Measurements from ENCODE around the gene TMEM222.

TMEM222 gene

DNA sequence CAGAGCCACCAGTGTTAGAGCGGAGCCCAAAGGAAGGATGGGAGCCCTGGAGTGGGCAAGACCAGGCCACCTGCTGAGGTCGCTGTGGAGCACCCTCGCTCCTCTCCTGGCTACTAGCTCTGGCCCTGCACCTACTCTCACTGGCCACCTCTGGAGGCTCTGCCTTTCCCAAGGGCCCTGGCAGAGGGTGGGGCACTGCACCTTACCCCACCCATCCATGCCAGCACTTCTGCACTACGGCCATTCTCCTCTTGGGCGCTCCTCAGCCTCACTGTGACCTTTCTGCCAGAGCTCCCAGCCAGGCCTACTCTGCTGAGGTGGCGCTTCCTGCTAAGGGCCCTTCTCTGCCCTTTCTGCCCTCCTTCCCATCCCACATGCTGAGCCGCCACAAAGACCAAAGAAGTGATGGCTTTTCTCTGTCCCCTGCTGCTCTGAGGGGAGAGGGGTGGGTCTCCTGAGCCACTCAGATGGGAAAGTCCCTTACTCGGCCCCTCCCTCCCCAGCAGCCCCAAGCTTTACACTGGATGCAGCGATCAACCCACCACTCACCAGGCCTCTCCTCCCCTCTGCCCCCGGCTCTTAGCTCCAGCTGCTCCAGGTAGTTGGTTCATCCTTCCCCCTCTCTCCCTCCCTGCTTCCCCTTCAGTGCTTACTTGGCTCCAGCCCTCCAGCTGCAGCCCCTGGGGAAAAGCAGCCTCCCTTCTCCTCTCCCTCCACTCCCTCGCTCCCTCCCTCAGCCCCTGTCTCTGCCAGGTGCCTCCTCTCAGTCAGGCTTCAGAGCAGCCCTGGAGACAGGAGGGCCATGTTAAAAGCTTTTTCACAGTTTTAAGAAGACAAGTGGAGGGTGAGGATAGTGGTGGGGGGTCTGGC is 14.8 kb upstream of the TMEM222 start:
- no peak for DNase-seq

DNA sequence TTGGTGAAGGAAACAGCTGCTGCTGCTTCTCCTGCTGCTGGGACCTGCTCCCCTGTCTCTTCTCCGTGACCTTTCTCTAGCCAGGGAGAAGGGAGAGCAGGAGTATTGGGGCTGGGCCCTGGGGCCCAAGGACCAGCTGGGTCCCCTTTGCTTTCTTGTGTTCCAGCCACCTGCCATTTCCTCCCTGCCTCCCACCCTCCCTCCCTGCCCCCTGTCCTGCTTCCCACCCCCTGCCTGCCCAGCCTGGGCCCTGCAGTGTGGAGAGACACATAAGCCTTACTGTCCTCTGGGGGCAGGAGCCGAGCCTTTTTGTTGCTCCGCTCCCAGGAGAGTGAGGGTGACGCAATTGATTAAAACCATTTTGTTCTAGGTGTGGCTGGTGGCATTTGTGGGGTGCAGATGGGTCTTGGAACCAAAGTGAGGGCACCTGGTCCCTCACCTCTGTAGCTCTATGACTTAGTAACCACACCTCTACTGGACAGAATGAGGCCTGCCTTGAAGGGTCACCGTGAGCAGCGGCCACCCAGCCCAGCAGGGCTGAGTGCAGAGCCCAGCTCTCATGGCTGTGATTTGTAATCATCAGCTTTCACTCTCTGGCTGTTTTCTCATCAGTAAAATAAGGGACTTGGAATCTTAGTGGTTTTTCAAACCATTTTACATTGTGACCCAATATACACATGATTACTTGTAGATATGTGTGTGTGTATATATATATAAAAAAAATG is 13.9 kb upstream of the TMEM222 start:
- DNase-seq: no peak

DNA sequence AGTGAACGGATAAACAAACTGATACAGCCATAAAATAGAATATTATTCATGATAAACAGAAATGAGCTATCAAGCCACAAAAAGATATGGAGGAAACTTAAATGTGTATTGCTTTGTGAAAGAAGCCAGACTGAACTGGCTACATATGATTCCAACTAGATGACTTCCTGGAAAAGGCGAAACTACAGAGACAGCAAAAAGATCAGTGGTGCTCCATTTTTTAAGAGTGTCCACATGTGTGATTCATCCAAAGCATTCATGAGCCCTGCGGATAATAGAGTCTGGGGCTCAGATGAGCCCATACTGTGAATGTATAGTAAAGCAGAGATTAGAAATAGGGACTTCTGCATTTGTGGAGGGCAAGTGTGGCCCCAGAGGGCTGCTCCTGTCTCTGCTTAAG is 7.8 kb upstream of the TMEM222 start:
- DNase-seq: no peak

DNA sequence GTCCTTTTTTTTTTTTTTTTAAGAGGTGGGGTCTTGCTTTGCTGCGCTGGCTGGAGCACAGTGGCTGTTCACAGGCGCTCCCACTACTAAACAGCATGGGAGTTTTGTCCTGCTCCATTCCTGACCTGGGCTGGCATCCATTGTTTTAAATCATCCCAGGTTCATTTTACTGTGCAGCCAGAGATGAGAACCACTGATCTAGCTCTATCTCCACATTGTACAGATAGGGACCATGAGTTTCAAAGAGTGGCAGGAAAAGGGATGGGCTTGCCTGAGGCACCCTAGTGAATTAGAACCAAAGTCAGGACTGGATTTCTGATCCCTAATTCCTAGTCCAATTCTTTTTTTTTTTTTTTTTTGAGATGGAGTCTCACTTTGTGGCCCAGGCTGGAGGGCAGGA is 7.2 kb upstream of the TMEM222 start:
- no peak for DNase-seq

DNA sequence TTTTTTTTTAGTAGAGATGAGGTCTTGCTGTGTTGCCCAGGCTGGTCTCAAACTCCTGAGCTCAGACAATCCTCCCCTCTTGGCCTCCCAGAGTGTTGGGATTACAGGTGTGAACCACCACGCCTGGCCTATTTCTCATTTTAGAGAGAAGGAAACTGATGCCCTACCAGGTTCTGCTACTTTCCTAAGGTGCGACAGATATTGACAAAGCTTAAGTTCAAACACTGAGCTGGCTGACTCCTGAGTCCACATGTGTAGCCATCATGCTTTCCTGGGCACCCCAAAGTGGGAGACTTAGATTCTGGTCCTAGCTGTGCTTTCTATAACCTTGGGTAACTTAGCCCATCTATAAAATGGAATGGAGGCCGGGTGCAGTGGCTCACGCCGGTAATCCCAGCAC is 5.1 kb upstream of the TMEM222 start:
- DNase-seq: no peak

DNA sequence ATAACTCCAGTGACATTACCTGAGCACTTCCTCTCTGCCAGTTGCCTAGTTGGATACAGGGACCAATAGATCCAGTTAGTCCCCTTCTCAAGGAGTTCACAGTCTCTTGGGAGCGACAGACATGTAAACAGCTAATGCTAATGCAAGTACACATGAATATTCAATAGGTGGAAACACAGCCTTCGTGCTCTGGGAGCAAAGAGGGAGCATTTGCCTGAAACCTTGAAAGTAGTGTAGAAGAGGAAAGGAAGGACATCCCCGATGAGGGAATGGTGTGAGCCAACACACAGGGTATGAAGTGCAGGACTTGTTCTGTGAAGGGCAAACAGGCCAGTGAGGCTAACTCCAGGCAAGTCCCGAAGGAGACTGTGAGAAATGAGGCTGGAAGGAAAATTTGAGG is 3.8 kb upstream of the TMEM222 start:
- no peak for DNase-seq

DNA sequence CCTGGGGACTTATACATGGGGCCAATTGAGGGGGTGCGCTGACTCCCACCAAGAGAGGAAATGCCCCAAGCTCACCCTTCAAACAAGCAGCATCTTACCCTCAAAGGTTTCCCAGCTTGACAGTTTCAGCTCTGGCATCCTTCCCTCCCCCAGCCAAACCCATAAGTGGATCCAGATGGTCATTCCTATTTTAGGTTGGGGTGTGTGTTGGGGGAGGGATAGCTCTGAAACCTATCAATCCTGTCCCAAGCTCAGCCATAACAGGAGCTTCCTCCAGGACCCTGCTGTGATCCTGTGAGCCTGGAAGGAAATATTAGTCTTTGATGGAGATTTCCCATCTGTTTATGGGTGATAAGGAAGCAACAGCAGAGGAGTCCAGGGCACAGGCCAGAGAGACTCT is 3.4 kb upstream of the TMEM222 start:
- DNase-seq: no peak

DNA sequence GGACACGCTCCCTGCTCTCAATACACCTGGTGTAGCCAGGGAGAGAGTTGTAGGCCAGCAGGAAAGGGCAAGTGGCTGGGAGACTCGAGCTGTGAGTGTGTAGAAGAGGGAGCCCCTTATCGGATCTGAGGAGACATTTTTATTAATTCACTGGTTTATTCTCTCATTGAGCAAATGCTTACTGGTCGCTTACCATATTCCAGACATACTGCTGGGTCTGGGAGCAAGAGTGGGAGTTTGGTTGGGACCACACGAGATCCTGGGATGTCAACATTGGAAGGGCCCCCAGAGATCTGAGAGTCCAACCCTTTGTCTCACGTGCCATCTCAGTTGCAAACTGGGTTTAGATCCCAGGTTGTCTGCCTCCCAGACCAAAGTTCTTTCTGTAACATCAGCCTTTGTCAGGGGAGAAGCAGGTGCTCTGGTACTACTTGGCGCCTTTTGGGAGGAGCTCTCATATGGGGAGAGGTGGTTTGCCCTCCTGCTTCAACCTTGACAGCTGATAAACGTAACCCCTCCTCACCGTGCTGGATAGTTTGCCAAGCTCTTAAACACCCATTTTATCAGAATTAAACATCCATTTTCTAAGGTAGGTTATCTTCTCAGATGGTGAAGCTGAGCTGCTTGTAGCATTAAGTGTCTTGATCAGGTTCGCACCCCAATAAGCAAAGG is 742 bp downstream of the TMEM222 start:
- DNase-seq: no peak

DNA sequence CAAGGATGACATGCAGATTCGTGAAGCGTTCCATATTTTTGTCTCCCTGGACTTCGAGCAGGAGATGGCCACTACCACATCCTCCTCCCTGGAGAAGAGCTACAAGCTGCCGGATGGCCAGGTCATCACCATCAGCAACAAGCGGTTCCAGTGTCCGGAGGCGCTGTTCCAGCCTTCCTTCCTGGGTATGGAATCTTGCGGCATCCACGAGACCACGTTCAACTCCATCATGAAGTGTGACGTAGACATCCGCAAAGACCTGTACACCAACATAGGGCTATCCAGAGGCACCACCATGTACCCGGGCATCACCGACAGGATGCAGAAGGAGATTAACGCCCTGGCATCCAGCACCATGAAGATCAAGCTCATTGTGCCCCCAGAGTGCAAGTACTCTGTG is 3.3 kb downstream of the TMEM222 start:
- no peak for DNase-seq

DNA sequence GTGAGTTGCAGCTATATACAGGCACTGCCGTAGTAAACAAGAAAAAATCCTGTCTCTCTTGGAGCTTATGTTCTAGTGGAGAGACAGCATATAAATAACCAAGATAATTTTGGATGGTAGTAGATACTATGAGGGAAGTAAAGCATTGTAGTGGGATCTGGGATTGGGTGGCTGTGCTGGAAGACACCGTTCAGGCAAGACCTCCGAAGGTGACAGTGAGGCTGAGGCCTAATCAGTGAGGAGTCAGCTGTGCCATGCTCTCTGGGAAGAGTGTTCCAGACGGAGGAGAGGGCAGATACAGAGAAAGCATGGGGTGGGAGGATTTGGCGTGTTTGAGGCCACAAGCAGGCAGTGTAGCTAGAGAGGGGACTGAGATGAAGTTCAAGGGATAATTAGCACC is 6.0 kb downstream of the TMEM222 start:
- DNase-seq: no peak

DNA sequence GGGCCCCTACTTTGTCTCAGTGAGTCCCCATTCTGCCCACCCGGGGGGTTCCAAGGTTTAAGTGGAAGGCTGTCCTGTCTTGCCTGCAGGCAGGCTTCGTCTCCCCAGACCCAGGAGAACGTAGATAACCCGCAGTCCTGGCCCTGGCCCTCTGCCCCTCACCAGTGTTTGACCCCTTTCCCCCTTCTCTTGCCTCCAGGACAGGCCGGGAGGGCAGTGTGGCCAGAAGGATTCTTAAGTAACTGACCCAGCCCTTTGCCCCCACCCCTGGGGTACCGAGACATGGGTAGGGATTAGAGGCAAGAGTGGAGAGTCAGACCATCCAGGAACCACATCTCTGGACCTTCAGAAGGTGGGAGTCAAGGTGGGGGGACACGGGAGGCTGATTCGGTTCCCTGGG is 8.8 kb downstream of the TMEM222 start:
- DNase-seq: no peak

DNA sequence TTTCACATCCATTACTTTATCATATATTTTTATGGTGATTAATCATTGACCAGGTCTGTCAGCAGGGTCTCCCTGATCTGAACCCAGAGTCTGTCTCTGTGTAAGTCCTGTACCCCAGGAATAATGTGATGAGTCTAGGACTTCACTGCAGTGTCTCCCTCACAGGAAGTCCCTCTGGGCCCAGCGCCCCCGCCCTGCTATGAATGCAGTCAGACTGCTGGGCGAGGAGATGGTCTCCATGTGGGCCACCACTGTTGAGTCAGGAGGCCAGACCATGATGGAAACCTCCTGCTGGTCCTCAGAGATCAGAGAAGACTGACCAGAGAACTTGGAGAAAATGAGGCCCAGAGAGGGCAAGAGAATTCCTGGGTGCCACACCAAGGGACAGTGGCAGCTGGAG is 9.5 kb downstream of the TMEM222 start:
- DNase-seq: no peak

DNA sequence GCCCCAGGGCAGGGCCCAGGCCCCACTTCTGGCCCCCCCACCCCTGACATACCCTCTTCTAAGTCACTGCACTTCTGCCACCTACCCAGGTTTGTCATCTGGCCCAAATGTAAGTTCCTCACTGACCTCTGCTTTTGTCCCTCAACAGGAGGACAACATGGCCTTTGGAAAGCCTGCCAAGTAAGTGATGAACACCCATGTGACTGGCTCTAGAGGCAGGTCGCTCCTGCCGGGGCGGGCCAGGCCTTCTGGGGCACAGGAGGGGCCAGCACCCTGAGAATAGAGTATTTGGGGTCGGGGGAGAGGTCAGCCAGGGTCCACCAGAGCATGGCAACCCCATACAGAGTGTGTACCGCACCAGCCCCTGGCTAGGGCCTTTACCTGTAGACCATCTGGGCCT is 10.0 kb downstream of the TMEM222 start:
- no peak for DNase-seq

DNA sequence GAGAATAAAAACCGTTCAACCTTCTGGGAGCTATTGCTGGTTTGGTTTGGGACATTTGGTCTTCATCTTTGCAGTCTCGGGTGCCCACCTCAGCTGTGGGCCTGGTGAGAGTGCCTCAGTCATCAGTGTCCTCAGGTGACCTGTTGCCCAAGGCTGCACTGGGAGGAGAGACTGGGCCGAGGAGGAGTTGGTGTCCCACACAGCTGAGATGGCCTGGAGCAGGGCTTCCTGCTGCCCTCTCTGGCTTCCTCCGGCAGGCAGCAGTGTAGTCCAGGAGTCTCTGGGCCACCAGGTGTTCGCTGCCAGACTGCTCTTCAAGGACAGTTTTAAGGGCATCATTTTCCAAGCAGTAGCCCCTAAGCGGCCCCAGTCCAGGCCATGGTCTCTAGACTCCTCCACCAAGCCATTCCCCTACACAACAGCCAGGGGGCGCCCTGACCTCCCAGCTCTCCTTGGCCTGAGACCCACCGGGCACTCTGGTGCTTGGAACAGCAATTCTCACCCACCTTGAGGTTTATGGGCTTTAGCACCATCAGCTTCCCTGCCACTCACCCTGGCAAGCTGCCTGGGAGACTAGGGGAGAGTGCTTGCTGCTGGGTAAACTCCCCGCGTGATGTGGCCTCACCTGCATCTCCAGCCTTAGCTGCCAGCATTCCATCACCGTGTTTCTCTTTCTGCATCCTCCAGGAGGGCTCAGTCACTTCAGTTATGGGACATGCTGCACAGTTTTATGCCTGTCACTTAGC is 10.7 kb downstream of the TMEM222 start:
- DNase-seq: peak; percentile 71

DNA sequence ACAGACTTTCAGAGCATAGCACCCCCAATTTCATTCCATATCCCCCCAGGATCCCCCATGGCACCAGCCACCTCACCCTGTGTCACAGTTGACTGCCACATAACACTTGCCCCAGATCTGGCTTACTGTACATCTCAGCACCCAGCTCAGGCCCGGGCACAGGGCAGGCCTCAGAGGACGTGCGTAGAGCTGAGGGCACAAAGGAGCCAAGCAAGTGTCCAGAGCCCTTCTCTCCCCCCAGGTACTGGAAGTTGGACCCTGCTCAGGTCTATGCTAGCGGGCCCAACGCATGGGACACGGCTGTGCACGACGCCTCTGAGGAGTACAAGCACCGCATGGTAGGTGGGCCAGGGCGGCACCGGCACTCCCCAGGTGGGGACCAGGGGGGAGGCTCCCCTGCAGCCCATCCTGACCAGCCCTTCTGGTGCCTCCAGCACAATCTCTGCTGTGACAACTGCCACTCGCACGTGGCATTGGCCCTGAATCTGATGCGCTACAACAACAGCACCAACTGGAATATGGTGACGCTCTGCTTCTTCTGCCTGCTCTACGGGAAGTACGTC is 11.8 kb downstream of the TMEM222 start:
- DNase-seq: no peak

DNA sequence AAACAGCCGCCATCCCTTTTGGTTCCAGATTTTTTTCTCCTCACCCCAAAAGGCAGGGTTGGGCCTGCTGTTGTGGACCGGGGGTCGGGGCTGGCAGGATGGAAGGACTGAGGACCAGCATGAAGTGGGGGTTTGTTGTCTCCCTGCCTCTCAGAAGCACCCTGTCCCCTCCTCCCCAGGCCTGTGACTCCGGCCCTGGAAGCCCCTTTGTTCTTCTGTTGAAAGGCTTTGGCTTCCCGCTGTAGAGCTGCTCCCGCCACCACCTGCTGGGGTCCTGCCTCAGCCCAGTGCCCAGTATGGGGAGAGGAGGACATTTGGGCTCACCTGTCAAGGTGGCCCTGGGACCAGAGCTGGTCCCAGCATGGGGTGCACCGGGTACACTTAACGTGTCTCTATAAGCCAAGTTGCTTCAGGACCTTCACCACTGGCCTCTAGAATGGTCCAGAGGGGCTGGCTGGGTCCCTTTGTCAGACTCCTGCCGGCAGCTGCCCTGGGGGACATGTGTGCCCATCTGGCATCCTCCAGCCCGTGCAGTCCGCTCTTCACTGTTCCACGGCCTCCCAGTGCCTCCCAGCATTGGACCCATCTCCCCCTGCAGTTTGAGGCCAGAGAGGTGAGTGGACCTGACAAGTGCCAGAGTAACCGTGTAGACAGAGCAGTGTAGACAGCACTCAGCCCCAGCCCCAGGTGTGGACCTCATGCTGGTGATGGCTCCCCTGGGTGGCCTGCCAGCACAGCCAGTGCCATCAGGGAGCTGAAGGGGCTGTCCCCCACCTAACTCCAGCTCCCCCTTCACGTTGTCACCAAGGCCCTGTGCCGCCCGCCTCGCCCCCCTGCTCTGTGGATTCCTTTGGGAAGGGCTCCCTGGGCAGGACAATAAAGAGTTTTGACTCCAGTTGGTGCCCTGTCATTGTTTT is 13.8 kb downstream of the TMEM222 start:
- DNase-seq: no peak

DNA sequence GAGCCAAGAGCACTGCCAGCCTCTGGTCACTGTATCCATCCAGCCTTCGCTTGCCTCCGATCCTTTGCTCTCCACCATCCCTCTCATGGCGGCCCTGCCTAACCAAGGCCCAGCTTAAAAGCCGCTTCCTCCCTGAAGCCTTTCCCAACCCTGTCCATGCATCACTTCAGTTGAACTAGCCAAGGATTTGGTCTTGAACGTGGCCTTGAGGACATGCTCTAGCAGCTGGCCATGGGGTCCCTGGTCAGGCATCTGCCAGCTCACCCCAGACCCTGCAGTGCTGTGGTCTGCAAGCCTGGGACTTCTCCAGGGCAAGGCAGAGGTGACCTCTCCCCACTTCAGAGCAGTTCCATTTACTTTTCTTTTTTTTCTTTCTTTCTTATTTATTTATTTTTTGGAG is 14.8 kb downstream of the TMEM222 start:
- no peak for DNase-seq

DNA sequence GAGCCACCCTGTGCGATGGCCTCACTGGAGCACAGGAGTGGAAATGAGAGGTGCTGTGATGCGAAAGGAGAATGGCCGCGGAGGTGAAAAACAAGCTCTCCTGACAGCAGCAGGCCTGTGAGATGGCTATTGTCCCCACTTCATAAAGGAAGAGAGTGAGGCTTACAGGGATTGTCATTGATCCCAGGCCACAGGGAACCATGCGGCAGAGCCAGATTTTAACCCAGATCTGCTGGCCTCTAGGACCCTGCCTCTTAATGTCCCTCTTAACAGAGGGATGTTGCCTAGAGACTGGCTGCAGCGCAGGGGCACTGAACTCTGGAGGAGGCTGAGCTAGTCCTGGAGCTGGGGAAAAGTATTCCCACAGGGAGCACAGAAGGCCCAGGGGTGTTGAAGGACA is 16.8 kb downstream of the TMEM222 start:
- no peak for DNase-seq

DNA sequence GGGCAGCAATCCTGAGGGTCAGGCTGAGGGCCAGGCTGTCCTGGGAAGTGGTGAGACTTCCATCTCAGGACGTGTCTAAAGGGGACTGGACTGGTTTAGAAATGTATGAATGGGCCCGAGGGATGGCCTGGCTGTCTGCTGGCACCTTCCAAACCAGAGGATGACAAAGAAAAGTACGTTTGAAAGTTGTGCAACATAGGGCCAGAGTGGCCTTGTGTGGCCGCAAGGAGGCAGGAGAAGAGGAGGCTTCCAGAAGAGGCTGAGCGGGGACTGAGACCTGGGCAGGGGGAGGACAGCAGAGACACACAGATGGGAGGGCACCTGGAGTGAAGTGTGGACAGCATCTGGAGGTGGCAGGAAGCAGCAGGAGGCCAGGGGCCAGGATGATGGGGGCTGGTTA is 17.2 kb downstream of the TMEM222 start:
- no peak for DNase-seq

DNA sequence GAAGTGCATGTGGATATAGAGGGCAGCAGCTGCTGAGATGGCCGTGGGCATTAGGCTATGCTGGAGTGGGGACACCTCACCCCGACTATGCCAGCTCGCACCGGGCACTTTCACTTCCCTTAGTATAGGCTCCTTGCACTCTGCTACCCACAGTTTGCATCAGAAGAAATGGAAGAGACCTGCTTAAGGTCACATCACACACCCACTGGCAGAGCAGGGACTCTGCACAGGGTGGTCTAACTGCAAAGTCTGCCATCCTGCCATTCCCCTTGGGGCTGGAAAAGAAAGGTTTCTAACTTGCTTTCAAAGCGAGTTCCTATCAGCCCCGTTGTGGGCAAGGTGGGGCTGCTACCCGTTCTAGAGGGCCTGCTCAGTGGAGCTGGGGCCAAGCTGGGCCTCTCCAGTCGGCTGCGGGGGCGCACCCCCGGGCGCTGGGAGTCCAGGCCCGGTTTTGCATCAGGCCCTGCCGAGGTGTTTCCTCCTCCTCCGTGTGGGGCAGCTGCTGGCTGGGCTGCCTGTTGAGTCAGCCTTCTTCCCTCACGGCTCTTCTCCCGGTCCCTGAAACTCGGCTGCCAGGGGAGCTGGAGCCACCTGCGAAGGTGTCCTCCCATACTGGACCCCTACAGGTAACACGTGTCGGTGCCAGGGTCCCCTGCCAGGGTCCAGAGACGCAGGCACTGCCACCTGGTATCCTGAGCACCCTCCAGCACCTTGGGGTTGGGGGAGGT is 19.7 kb downstream of the TMEM222 start, which contains the start of gene SYTL1:
SYTL1 (plus strand) TSS at position 498 of the 728 bp plus-strand sequence. CDS start 3,313 bp downstream, outside the sequence.
- DNase-seq: peak; percentile 67

DNA sequence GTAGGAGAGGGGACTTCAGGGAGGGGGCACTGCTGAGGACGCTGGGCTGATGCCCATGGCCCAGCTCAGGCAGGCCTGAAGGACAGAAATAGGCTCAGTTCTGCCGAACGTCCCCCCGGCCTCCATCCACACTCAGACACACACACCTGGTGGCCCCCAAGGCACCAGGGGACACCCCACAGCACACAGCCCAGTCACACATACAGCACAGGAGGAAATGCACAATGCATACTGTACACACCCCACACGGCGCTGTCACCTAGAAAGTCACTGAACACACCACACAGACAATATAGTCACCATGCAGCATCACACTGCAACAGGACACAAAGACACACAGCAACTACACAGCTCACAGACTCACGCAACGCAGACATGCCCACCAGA is 20.4 kb downstream of the TMEM222 start:
- peak; percentile 39 for DNase-seq

Measured in CD4-positive, alpha-beta T cell treated with Interleukin-12 subunit alpha and Interleukin-12 subunit beta, for 1 hour (primary cell).